ENCODE results near the gene PDPR.
"Not testable (repeated sequence)": the region's sequence is repeated elsewhere in the genome, so short reads cannot be mapped to it uniquely, and the experiment has no call there.

The PDPR gene

GRCh38 chr16:70109583-70110279 lies 4.4 kb upstream of the PDPR start:
- not testable (repeated sequence) for H3K9ac ChIP-seq; H3K4me3 ChIP-seq; H3K27ac ChIP-seq; H3K36me3 ChIP-seq; H3K9me3 ChIP-seq (replicated peaks in 1 of 11); H3K27me3 ChIP-seq; H3K4me2 ChIP-seq; H4K20me1 ChIP-seq
- peaks cover under 1 to 18% (median 9%) of the 10 kb centered on the region in 10 experiments; a peak in 14 of 20 replicates for H3K4me1 ChIP-seq

DNA sequence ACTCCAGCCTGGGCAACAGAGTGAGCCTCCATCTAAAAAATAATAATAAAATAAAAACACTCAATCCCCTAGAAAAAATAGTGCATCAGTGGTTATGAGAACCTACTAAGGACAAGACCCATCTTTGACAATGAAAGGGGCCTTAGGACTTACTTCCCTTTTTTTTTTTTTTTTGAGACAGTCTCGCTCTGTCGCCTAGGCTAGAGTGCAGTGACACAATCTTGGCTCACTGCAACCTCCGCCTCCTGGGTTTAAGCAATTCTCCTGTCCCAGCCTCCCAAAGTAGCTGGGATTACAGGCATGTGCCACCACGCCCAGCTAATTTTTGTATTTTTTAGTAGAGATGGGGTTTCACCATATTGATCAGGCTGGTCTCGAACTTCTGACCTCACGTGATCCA lies 2.0 kb upstream of the PDPR start:
- Histone ChIP-seq H3K4me2 (peak overlapping the region in 6 of 11 experiments; percentile 7 to 32 (median 21); a peak in 3 of 22 replicates), H3K4me1 (peaks cover 6 to 25% (median 16%) of the 10 kb centered on the region in 10 experiments; a peak in 18 of 20 replicates), H3K27ac (peak overlapping the region in 2 of 11 experiments; percentile 22 to 43; a peak in 1 of 22 replicates), H4K20me1 (peaks cover 0 to 16% (median 0%) of the 10 kb centered on the region in 11 experiments; a peak in 8 of 22 replicates)
- not testable (repeated sequence) for H3K4me3 ChIP-seq; H3K27me3 ChIP-seq; H3K36me3 ChIP-seq; H3K9ac ChIP-seq; H3K9me3 ChIP-seq (replicated peaks in 1 of 11)
- TF ChIP-seq Cebpa-rat (IDR thresholded peaks at IDR 0.05) = peak in 3 of 11 experiments; percentile 26 to 54 (median 26); a peak in 3 of 22 replicates

- peak overlapping the region in 10 of 11 experiments; percentile 78 to 84 (median 82); a peak in 20 of 22 replicates for H3K27ac ChIP-seq
- H3K9ac ChIP-seq = peak overlapping the region; percentile 83 to 92 (median 85); a peak in 20 of 22 replicates
- not testable (repeated sequence) for H3K27me3 ChIP-seq
Observed at GRCh38 chr16:70113599-70113981, 542 bp upstream of the PDPR start.

DNA sequence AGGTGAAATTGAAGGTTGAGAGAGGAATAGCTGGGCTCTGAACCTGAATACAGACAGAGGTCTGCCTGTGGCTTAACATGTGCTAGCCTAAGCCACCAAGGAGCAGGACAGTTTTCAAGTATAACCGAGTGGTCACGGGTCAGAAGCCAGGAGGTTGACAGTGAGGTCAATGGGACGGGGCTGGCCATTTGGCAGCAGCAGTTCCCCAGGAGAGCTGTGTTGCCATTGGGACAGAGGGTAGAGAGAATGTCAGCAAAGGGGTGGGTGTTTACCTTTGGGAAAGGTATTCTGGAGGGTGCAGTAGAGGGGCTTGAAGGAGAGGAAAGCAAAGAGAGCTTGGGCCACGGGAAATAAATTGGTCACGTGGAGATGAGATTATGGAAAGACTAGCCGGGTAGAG lies 4.2 kb downstream of the PDPR start:
- H3K4me1 ChIP-seq = peaks cover under 1 to 20% (median 17%) of the 10 kb centered on the region in 10 experiments; a peak in 17 of 20 replicates
- not testable (repeated sequence) for H3K9me3 ChIP-seq (replicated peaks in 1 of 11); H3K4me3 ChIP-seq; H3K27me3 ChIP-seq; H3K27ac ChIP-seq; H3K9ac ChIP-seq
- peaks cover 25 to 49% (median 34%) of the 10 kb centered on the region in 11 experiments for H3K36me3 ChIP-seq
- 0 out of 22 replicates have a peak overlapping the region, but pooled peaks of 2 of the 11 experiments have one; percentile 6 to 10 for H3K4me2 ChIP-seq
- H4K20me1 ChIP-seq = peaks cover 9 to 63% (median 27%) of the 10 kb centered on the region in 11 experiments; a peak in 18 of 22 replicates

More at GRCh38 chr16:70113599-70113981, 542 bp upstream of the PDPR start:
- H3K4me1 ChIP-seq = peaks cover 6 to 34% (median 25%) of the 10 kb centered on the region in 10 experiments; a peak in 19 of 20 replicates
- peaks cover 0 to 14% (median 0%) of the 10 kb centered on the region in 11 experiments; a peak in 7 of 22 replicates for H3K36me3 ChIP-seq
- H3K9me3 ChIP-seq (replicated peaks in 1 of 11) = not testable (repeated sequence)
- peak overlapping the region; percentile 43 to 70 (median 50); a peak in 19 of 22 replicates for H3K4me2 ChIP-seq
- peak overlapping the region; percentile 70 to 89 (median 80) for H3K4me3 ChIP-seq
- peaks cover 6 to 30% (median 13%) of the 10 kb centered on the region in 11 experiments; a peak in 18 of 22 replicates for H4K20me1 ChIP-seq

- H3K4me3 ChIP-seq; H3K9ac ChIP-seq; H3K27ac ChIP-seq; H3K27me3 ChIP-seq; H3K4me2 ChIP-seq; H3K9me3 ChIP-seq (replicated peaks in 1 of 11): not testable (repeated sequence)
- H3K36me3 ChIP-seq = peaks cover 29 to 54% (median 38%) of the 10 kb centered on the region in 11 experiments
- H3K4me1 ChIP-seq = peaks cover 0 to 20% (median 17%) of the 10 kb centered on the region in 10 experiments; a peak in 15 of 20 replicates
- H4K20me1 ChIP-seq = peaks cover 9 to 64% (median 27%) of the 10 kb centered on the region in 11 experiments; a peak in 18 of 22 replicates
Observed at GRCh38 chr16:70118776-70119175, 4.6 kb downstream of the PDPR start.

DNA sequence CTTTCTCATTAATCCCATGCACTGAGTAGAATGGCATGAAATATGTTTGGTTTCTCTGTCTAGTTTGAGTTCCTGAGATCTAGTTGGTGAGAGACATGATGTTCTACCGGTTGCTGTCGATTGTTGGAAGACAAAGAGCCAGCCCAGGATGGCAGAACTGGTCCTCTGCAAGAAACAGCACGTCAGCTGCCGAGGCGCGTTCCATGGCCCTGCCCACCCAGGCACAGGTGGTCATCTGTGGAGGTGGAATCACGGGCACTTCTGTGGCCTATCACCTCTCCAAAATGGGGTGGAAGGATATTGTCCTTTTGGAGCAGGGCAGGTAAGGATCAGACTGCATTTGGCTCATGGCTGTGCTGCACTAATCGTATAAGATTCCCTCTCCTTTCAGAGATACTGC lies 6.3 kb downstream of the PDPR start:
- H3K36me3 ChIP-seq = peaks cover 41 to 70% (median 53%) of the 10 kb centered on the region in 11 experiments
- not testable (repeated sequence) for H3K27ac ChIP-seq, H3K4me2 ChIP-seq

DNA sequence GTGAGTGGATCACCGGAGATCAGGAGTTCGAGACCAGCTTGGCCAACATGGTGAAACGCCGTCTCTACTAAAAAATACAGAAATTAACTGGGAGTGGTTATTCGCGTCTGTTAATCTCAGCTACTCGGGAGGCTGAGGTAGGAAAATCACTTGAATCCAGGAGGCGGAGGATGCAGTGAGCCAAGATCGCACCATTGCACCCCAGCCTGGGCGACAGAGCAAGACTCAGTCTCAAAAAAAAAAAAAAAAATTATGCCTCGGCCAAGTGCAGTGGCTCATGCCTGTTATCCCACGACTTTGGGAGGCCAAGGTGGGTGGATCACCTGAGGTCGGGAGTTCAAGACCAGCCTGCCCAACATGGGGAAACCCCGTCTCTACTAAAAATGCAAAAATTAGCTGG lies 9.7 kb downstream of the PDPR start:
- H3K27me3 ChIP-seq; H3K27ac ChIP-seq; H3K9ac ChIP-seq; H3K9me3 ChIP-seq (replicated peaks in 1 of 11); H3K4me3 ChIP-seq; H3K4me2 ChIP-seq; H3K4me1 ChIP-seq: not testable (repeated sequence)
- Histone ChIP-seq H3K36me3 (peaks cover 75 to 90% (median 83%) of the 10 kb centered on the region in 11 experiments), H4K20me1 (peaks cover 0 to 53% (median 19%) of the 10 kb centered on the region in 11 experiments; a peak in 16 of 22 replicates)

More for the DNA sequence above, 6.3 kb downstream of the PDPR start:
- Histone ChIP-seq H4K20me1 (peaks cover 9 to 64% (median 28%) of the 10 kb centered on the region in 11 experiments; a peak in 18 of 22 replicates), H3K4me1 (peaks cover 0 to 15% (median 11%) of the 10 kb centered on the region in 10 experiments; a peak in 14 of 20 replicates)
- not testable (repeated sequence) for H3K9ac ChIP-seq; H3K27me3 ChIP-seq; H3K4me3 ChIP-seq; H3K9me3 ChIP-seq (replicated peaks in 1 of 11)

DNA sequence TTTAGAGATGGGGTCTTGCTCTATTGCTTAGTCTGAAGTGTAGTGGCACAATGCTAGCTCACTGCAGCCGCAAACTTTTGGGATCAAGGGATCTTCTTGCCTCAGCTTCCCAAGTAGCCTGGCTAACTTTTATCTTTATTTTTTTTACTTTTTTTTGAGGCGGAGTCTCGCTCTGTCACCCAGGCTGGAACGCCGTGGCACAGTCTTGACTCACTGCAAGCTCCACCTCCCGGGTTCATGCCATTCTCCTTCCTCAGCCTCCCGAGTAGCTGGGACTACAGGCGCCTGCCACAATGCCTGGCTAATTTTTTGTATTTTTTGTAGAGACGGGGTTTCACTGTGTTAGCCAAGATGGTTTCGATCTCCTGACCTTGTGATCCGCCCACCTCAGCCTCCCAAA lies 12.1 kb downstream of the PDPR start:
- H3K36me3 ChIP-seq = peaks cover 92 to 100% (median 96%) of the 10 kb centered on the region in 11 experiments
- not testable (repeated sequence) for H3K9me3 ChIP-seq (replicated peaks in 1 of 11); H3K4me1 ChIP-seq; H3K27me3 ChIP-seq; H3K4me3 ChIP-seq; H3K9ac ChIP-seq; H3K27ac ChIP-seq; H3K4me2 ChIP-seq
- H4K20me1 ChIP-seq = peaks cover 0 to 35% (median 14%) of the 10 kb centered on the region in 11 experiments; a peak in 12 of 22 replicates

DNA sequence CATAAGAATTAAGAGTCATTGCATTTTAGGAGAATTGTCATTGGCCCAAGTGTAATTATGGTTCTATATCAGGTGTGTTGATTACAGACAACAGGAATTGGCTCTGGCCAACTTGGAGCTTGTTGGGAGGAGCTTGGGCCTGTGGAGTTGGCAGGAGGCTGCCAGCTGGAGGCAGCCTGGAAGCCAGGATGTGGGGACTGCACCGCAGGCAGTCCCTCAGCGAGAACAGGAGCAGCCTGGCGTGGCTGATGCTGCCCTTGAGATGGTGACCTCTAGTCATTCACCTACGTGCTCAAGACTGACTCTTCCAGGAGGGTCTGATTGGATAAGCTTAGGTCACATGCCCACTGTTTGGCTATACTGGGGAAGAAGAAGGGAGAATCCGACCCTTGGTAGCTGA lies 13.6 kb downstream of the PDPR start:
- H3K9ac ChIP-seq; H3K4me2 ChIP-seq; H3K9me3 ChIP-seq (replicated peaks in 1 of 11); H3K4me1 ChIP-seq; H3K27ac ChIP-seq; H3K4me3 ChIP-seq; H3K27me3 ChIP-seq: not testable (repeated sequence)
- Histone ChIP-seq H3K36me3 (peaks cover 91 to 100% (median 96%) of the 10 kb centered on the region in 11 experiments), H4K20me1 (peaks cover 0 to 20% (median 9%) of the 10 kb centered on the region in 11 experiments; a peak in 11 of 22 replicates)

GRCh38 chr16:70128844-70129243 lies 14.7 kb downstream of the PDPR start:
- H3K27ac ChIP-seq; H3K4me3 ChIP-seq; H3K9me3 ChIP-seq (replicated peaks in 1 of 11); H3K4me2 ChIP-seq; H3K4me1 ChIP-seq; H3K9ac ChIP-seq; H3K27me3 ChIP-seq: not testable (repeated sequence)
- peaks cover 92 to 100% (median 96%) of the 10 kb centered on the region in 11 experiments for H3K36me3 ChIP-seq
- H4K20me1 ChIP-seq = peaks cover 0 to 14% (median 6%) of the 10 kb centered on the region in 11 experiments; a peak in 11 of 22 replicates

- H3K4me2 ChIP-seq; H4K20me1 ChIP-seq; H3K4me1 ChIP-seq; H3K27ac ChIP-seq; H3K27me3 ChIP-seq; H3K4me3 ChIP-seq; H3K9ac ChIP-seq; H3K9me3 ChIP-seq (replicated peaks in 1 of 11): not testable (repeated sequence)
- H3K36me3 ChIP-seq = peaks cover 93 to 100% (median 97%) of the 10 kb centered on the region in 11 experiments
Observed at GRCh38 chr16:70135796-70136195, 21.7 kb downstream of the PDPR start.

DNA sequence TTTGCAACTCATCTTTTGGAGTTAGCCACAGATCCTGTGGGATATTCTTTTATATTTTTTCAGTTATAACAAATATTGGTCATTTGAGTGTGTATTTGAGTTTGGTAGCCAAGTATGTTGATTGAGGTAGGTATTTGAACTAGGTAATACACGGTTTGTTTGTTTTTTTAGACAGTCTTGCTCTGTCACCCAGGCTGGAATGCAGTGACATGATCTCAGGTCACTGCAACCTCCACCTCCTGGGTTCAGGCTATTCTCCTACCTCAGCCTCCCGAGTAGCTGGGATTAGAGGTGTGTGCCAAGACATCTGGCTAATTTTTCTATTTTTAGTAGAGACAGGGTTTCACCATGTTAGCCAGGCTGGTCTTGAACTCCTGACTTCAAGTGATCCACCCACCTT lies 22.5 kb downstream of the PDPR start:
- peaks cover 95 to 100% (median 98%) of the 10 kb centered on the region in 11 experiments for H3K36me3 ChIP-seq

GRCh38 chr16:70142739-70143138 lies 28.6 kb downstream of the PDPR start:
- H3K27ac ChIP-seq; H3K4me3 ChIP-seq; H3K4me1 ChIP-seq; H3K9me3 ChIP-seq (replicated peaks in 1 of 11); H3K27me3 ChIP-seq; H4K20me1 ChIP-seq; H3K9ac ChIP-seq; H3K4me2 ChIP-seq: not testable (repeated sequence)
- peaks cover 73 to 84% (median 76%) of the 10 kb centered on the region in 11 experiments for H3K36me3 ChIP-seq

More for the DNA sequence above, 22.5 kb downstream of the PDPR start:
- not testable (repeated sequence) for H3K4me1 ChIP-seq; H3K4me2 ChIP-seq; H3K27me3 ChIP-seq; H3K9me3 ChIP-seq (replicated peaks in 1 of 11); H3K4me3 ChIP-seq; H3K9ac ChIP-seq; H4K20me1 ChIP-seq; H3K27ac ChIP-seq
